ENCODE results near the gene FAM81B. TPM values are rescaled to one million over a fixed set of nuclear protein-coding genes. Genes with fewer than 3 reads are reported as not detected.

The FAM81B gene
- total and polyA plus RNA-seq, 2 of the 4 experiments (the other 2 are of a cell fraction): not detected

DNA sequence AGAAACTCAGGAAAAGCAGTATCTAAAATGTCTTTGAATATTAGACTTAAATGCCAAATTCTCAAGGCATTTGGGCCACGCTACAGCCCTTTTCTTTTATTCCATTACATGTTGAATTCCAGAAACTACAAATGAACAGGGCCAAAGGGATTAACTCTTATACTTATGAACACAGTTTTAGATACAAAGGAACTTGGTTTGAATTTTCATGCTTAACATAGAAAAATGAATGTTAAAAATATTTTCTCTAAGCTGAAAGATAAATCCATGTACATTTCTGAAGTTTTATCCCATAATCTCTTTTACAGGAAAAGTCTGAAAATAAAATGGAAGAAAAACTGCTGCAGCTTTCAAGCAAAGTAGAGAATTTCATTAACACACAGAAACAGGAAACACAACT is 56.8 kb downstream of the FAM81B start:
- H3K27ac ChIP-seq (ENCODE audit: insufficient read depth, low read length): no peak overlapping the region
- no TSS peak for BruUV-seq (replicated peaks)
- TF ChIP-seq BHLHE40 (IDR thresholded peaks at IDR 0.05; ENCODE audit: low read depth, low read length): no peak
- no peak for TF ChIP-seq SMC3 (IDR thresholded peaks at IDR 0.05; ENCODE audit: low read depth, low read length)
- TF ChIP-seq, protein P1, sequence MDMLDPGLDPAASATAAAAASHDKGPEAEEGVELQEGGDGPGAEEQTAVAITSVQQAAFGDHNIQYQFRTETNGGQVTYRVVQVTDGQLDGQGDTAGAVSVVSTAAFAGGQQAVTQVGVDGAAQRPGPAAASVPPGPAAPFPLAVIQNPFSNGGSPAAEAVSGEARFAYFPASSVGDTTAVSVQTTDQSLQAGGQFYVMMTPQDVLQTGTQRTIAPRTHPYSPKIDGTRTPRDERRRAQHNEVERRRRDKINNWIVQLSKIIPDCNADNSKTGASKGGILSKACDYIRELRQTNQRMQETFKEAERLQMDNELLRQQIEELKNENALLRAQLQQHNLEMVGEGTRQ (IDR thresholded peaks at IDR 0.05; ENCODE audit: low read depth, low read length): no peak
- no peak for TF ChIP-seq RAD21 (IDR thresholded peaks at IDR 0.05; ENCODE audit: low read length)
- TF ChIP-seq, protein P2, sequence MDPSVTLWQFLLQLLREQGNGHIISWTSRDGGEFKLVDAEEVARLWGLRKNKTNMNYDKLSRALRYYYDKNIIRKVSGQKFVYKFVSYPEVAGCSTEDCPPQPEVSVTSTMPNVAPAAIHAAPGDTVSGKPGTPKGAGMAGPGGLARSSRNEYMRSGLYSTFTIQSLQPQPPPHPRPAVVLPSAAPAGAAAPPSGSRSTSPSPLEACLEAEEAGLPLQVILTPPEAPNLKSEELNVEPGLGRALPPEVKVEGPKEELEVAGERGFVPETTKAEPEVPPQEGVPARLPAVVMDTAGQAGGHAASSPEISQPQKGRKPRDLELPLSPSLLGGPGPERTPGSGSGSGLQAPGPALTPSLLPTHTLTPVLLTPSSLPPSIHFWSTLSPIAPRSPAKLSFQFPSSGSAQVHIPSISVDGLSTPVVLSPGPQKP (IDR thresholded peaks at IDR 0.05; ENCODE audit: borderline replicate concordance, low read depth, low read length): no peak
- TF ChIP-seq RCOR1 (IDR thresholded peaks at IDR 0.05; ENCODE audit: insufficient replicate concordance, low read length): no peak
- no peak overlapping the region for H3K4me3 ChIP-seq (ENCODE audit: insufficient read depth, low read depth, low read length)
- in situ Hi-C loops (cut with MboI; ENCODE audit: low sequenced_read_pairs): no loop called here
- no peak overlapping the region for H2BK120ac ChIP-seq (ENCODE audit: low read depth, low read length)
- DNase-seq: no peak
- H3K36me3 ChIP-seq (ENCODE audit: control insufficient read depth, insufficient read depth, low read length): no peaks in the 10 kb centered on the region
- no peak for ATAC-seq (ENCODE audit: low read depth)
- intact Hi-C loops (cut with micrococcal nuclease): no loop called here
- H4K8ac ChIP-seq (ENCODE audit: low read depth in 2 of 2, low read length in 2 of 2): no peak overlapping the region
- no peak overlapping the region for H3K56ac ChIP-seq (ENCODE audit: extremely low read depth, insufficient read depth, low read length)
- CTCF ChIA-PET: interaction anchor here (0.7 kb wide), 1 partner anchor 1253 kb away, joined by 3 read pairs; no protein-coding TSS in a partner anchor
- H2BK20ac ChIP-seq (ENCODE audit: low read depth, low read length): no peak overlapping the region
- POLR2A ChIA-PET (ENCODE audit: unreplicated experiment): no interaction called here
- H3K14ac ChIP-seq (replicated peaks; ENCODE audit: low read depth, low read length): no peak overlapping the region
- H4K91ac ChIP-seq (ENCODE audit: insufficient read depth, low read depth, low read length): no peak overlapping the region
- no peak overlapping the region for H3K4me2 ChIP-seq (ENCODE audit: low read depth, low read length)
- no CpG with 5 or more reads among the region's 1 CpG for WGBS, 2 experiments (ENCODE audit: extremely low coverage in 2 of 2, insufficient read length in 1 of 2)
- H3K27me3 ChIP-seq (ENCODE audit: control insufficient read depth, insufficient read depth, low read length): no peaks in the 10 kb centered on the region; the same call in 1 of the 2 replicates
- no peak overlapping the region for H3K4ac ChIP-seq (ENCODE audit: low read depth, low read length)
- dilution Hi-C loops (cut with HindIII; ENCODE audit: low sequenced_read_pairs, unreplicated experiment): no loop called here
- no peaks in the 10 kb centered on the region for H3K9me1 ChIP-seq (ENCODE audit: insufficient read depth, low read length)
- H4K5ac ChIP-seq (ENCODE audit: low read depth, low read length): no peak overlapping the region
- H2AFZ ChIP-seq (replicated peaks; ENCODE audit: low read length, poor library complexity): no peak overlapping the region
- H2BK15ac ChIP-seq (ENCODE audit: low read depth, low read length): no peak overlapping the region
- H2AK9ac ChIP-seq (replicated peaks; ENCODE audit: low read depth, low read length, poor library complexity): no peak overlapping the region
- H3K23ac ChIP-seq (ENCODE audit: low read depth, low read length): no peak overlapping the region
- no peaks in the 10 kb centered on the region for H4K20me1 ChIP-seq (ENCODE audit: insufficient read depth, low read length)
- H3K79me1 ChIP-seq (ENCODE audit: low read depth in 1 of 2, low read length in 2 of 2): no peaks in the 10 kb centered on the region
- 0 out of 2 replicates have a peak, but pooled peaks cover 2% of the 10 kb centered on the region for H3K4me1 ChIP-seq (ENCODE audit: control insufficient read depth, insufficient read depth, low read length)
- no peak overlapping the region for H3K9ac ChIP-seq (ENCODE audit: low read depth, low read length)
- H3K9me3 ChIP-seq (ENCODE audit: control insufficient read depth, insufficient read depth, low read length): no peaks in the 10 kb centered on the region
- H2AK5ac ChIP-seq (ENCODE audit: low read depth, low read length): no peak overlapping the region
- no peak overlapping the region for H2BK5ac ChIP-seq (ENCODE audit: low read depth, low read length, poor library complexity, severe bottlenecking)
- no peak overlapping the region for H3K18ac ChIP-seq (ENCODE audit: low read depth, low read length)

Measured in IMR-90 (cell line).